Raji (cell line): ENCODE results near the gene ILK.
A peak's percentile ranks its signal among the peaks of the same experiment; 100 is the strongest.

Experiments
- POLR2A ChIP-seq: IDR thresholded peaks from 2 replicates; pipeline ENCODE4 v1.6.1; 2011; ENCODE audit warnings: low read depth, low read length, control low read depth; ENCODE audit not compliant: insufficient read depth

The ILK gene

GRCh38 chr11:6609502-6610015 is 6.0 kb downstream of the ILK start:
- no peak for TF ChIP-seq POLR2A

GRCh38 chr11:6610591-6610990 is 7.0 kb downstream of the ILK start:
- TF ChIP-seq POLR2A: no peak

DNA sequence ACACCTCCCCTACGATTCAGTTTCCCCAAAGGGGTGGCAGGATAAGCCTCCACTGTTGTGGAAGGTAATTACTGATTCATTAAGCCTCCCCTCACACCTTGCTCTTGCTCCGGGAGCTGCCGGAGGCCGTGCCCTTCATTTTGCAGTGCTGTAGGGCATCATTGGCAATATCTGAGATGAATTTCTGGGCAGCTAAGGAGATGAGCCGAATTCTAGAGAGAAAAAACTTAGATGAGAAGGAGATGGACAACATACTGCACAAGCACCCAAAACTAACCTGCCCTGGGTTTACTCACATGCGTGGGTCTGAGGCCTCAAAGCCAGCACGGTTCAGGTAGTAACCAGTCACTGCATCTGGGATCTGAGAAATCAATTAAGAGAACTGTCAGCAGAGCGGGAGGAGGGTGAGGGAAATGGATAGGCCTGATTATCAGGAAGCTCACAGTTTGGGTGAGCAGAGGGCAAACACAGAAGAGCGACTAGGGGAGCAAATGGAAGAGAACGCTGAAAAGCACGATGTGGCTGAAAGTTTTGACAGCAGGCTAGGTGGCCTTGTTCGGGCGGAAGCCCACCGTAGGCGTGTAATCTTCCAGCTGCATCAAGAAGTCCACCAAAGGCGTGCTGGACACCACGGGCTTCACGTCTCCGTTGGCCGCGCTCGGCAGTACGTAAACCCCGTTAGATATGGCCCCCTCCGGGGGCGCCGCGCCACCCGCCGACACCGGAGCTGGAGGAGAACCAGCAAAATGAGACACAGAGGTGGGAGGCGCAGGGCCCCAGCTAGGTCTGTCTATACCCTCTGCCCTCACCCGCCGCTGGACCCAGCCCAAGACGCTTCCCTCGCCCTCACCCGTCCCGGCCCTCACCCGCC is 7.8 kb downstream of the ILK start:
- TF ChIP-seq POLR2A: no peak

GRCh38 chr11:6611963-6612212 is 8.3 kb downstream of the ILK start:
- TF ChIP-seq POLR2A: no peak

GRCh38 chr11:6612213-6613041 is 8.9 kb downstream of the ILK start, which contains the start of gene TAF10:
Gene TAF10 (minus strand): TSS chr11:6612216. CDS start chr11:6612189, 27 bp downstream.
- TF ChIP-seq POLR2A: peak; percentile 97

DNA sequence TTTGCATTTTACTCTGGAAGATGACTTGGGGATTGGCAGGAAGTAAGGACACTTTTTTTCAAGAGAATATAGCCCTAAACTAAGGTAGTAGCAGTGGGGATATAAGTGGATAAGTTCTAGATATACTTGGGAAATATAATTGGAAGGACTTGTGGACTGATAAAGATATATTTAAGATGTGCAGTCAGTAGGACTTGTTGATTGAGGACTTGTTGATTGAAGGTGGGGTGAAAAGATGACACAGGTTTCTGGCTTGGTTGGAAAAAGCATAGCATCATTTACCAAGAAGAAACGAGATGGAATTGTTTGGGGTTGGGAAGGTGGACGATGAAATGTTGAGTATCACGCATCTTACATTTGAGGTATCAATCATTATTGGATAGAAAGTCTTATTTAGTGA is 9.9 kb downstream of the ILK start:
- no peak for TF ChIP-seq POLR2A

DNA sequence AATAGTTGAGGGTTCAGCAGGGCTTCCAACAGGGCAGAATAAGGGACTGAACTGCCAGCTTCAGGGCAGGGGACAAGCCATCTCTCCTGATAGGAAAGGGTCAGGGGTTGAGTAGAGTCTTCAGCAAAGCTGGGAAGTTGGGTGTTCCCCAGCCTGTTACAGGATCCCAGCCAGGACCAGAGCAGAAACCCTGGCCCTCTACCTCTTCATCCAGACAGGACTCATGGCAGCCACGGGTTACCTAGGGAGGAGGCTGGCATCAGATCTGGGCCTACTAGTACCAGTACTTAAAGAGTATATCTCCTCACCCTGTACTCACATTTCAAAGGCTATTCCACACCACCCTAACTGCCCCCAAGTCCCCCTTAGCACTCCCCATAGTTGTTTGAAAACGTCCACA is 10.9 kb downstream of the ILK start:
- TF ChIP-seq POLR2A: no peak

DNA sequence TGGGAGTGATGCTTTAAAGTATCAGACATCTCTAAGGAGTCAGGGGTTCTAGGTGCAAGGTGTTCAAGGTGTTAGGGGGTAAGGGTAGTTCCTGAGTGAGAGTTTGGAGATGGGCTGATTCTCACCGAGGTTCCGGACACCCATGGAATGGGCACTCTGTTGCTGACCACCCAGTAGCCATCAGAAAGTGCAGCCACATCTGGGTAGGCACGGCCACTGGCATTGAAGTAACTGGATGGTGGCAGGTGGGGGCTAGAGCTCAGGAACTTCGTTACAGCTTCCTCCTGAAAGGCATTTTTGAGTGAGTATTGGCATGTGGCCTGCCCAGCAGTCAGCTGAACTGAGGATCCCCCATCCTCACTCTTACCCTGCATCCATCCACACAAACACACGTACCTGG is 11.5 kb downstream of the ILK start:
- TF ChIP-seq POLR2A: no peak

DNA sequence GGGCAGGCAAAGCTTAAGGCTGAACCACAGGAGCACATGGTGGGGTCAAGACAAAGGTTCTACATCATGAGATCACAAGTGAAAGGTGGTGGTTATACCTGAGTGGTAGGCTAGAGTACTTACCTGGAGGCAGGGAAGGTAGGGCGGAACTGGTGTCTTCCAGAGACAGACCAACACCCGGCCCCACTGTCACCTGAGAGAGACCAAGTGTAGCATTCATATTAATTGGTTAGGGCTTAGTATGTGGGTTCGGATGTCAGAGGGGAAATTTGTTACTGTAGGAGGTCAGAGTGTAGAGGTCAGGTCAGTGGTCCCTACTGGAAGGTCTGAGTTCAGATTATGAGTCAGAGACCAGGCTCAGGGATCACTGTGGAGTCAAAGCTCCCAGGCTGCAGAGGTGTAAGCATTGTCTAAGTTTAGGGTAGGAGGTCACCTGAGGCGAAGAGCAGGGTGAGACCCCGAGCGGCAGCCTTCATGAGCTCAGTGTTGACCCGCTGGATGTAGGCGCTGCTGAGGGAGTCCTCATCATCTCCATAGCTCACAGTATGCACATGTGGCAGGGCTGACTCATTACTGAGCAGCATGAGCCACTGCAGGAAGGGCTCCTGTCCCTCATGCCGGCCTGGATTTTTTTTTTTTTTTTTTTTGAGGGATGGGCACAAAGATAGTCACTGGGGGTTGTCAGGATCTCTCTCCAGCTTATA is 12.5 kb downstream of the ILK start:
- TF ChIP-seq POLR2A: no peak

DNA sequence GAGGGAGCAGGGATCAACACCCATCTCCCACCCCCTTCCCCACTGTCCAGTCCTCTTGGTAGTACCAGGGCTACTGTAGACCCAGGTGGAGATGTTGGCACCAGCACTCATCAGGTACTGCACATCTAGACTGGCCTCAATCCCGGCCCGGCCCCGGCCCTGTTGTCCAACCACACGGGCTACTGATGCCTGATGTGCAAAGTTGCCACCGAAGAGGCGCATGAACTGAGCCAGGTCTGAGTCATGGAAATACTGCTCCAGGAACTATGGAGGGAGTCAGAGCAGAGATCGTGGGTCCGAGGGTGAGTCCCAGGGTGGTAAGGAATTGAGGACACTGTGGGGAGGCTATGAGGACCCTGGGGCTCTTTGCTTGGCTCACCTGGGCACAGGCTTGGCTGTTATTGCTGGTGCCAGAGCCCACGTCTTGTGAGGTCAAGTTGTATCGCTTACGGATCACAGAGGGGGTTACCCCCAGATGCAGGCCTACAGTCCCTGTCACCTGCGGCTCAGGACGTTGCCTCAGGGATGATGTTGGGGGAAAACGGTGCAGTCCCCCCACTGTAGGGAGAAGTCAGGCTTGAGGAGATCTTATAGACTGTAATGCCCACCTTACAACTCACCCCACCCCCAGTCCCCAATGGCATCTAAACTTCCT is 13.1 kb downstream of the ILK start:
- TF ChIP-seq POLR2A: no peak

- no peak for TF ChIP-seq POLR2A
These were observed 13.8 kb downstream of the ILK start for GRCh38 chr11:6617315-6617781.

GRCh38 chr11:6618117-6619003 is 14.8 kb downstream of the ILK start:
- TF ChIP-seq POLR2A: no peak

DNA sequence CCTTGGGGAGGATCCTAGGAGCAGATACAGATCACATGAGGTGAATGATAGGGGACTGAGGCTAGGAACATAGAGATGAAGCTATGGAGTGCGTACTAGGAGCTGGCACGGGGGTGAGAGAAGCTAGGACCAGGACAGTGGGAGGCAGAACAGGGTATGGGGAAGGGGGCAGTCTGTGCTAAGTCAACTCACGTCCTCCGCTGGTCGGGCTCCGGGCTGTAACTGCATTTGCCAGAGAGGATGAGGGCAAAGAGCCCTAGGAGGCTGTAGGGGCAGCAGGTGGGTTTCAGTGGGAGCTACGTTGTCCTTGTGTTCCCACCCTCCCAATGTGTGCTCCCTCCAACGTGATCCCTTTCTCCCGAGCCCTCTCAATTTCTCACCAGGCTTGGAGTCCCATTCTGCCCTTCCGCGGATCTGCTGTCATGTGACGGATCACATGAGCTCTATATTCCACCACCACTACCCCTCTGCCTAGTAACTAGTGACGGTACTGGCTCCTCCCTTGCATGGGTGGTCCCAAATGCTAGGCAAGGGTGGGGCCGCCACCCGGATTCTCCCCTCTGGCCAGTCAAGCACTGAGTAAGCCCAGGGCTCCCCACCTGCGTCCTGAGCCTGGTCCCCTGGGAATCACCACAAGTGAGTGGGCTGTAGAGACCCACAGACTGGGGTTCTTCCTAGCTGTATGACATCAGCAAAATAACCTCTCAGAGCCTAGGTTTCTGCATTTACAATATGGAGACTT is 15.6 kb downstream of the ILK start, which contains the start of gene TPP1:
TPP1 (minus strand) TSS at position 419 of the 742 bp plus-strand sequence; CDS start at position 397, 22 bp downstream.
- peak; percentile 89 for TF ChIP-seq POLR2A
